HEK293 (cell line): ENCODE results near the gene KDSR.
A peak's percentile ranks its signal among the peaks of the same experiment; 100 is the strongest.

Experiments used
- BCL6B ChIP-seq: fragments of 450-650 bp; formaldehyde crosslinking; IDR thresholded peaks from 2 replicates; pipeline ENCODE4 v1.5.1; 2017; ENCODE audit warnings: missing biosample characterization, missing genetic modification characterization
- EGR2 ChIP-seq: fragments of 450-650 bp; formaldehyde crosslinking; IDR thresholded peaks from 2 replicates; pipeline ENCODE4 v1.5.1; 2016; ENCODE audit warnings: low read depth, missing biosample characterization, missing genetic modification characterization
- KLF10 ChIP-seq: fragments of 450-650 bp; IDR thresholded peaks from 2 replicates; pipeline ENCODE4 v1.5.1; 2018; ENCODE audit warnings: missing biosample characterization, mild to moderate bottlenecking, missing genetic modification characterization
- KLF16 ChIP-seq: fragments of 450-650 bp; formaldehyde crosslinking; IDR thresholded peaks from 2 replicates; pipeline ENCODE4 v1.5.1; 2017; ENCODE audit warnings: missing biosample characterization, missing genetic modification characterization
- OSR2 ChIP-seq: fragments of 450-650 bp; formaldehyde crosslinking; IDR thresholded peaks from 2 replicates; pipeline ENCODE4 v1.5.1; 2016; ENCODE audit warnings: missing biosample characterization, missing genetic modification characterization
- PRDM2 ChIP-seq: fragments of 450-650 bp; formaldehyde crosslinking; IDR thresholded peaks from 2 replicates; pipeline ENCODE4 v1.5.1; 2016; ENCODE audit warnings: missing biosample characterization, missing genetic modification characterization, borderline replicate concordance
- SP7 ChIP-seq: fragments of 450-650 bp; formaldehyde crosslinking; IDR thresholded peaks from 2 replicates; pipeline ENCODE4 v1.5.1; 2016; ENCODE audit warnings: missing biosample characterization, missing genetic modification characterization
- YY2 ChIP-seq: fragments of 450-650 bp; formaldehyde crosslinking; IDR thresholded peaks from 2 replicates; pipeline ENCODE4 v1.5.1; 2016; ENCODE audit warnings: missing biosample characterization, missing genetic modification characterization
- ZBTB1 ChIP-seq: fragments of 450-650 bp; formaldehyde crosslinking; IDR thresholded peaks from 2 replicates; pipeline ENCODE4 v1.5.1; 2016; ENCODE audit warnings: missing biosample characterization, missing genetic modification characterization
- ZBTB10 ChIP-seq: fragments of 450-650 bp; formaldehyde crosslinking; IDR thresholded peaks from 2 replicates; pipeline ENCODE4 v1.5.1; 2016; ENCODE audit warnings: missing biosample characterization, missing genetic modification characterization
- ZBTB20 ChIP-seq: fragments of 450-650 bp; formaldehyde crosslinking; IDR thresholded peaks from 2 replicates; pipeline ENCODE4 v1.5.1; 2016; ENCODE audit warnings: missing biosample characterization, missing genetic modification characterization
- ZNF146 ChIP-seq: fragments of 450-650 bp; formaldehyde crosslinking; IDR thresholded peaks from 2 replicates; pipeline ENCODE4 v1.5.1; 2016; ENCODE audit warnings: missing biosample characterization, missing genetic modification characterization
- ZNF223 ChIP-seq: fragments of 450-650 bp; formaldehyde crosslinking; IDR thresholded peaks from 2 replicates; pipeline ENCODE4 v1.5.1; 2016; ENCODE audit warnings: missing biosample characterization, missing genetic modification characterization
- ZNF324 ChIP-seq: fragments of 450-650 bp; formaldehyde crosslinking; IDR thresholded peaks from 2 replicates; pipeline ENCODE4 v1.5.1; 2016; ENCODE audit warnings: missing biosample characterization, missing genetic modification characterization
- ZNF398 ChIP-seq: fragments of 450-650 bp; formaldehyde crosslinking; IDR thresholded peaks from 2 replicates; pipeline ENCODE4 v1.5.1; 2017; ENCODE audit warnings: missing biosample characterization, missing genetic modification characterization
- ZNF416 ChIP-seq: fragments of 450-650 bp; formaldehyde crosslinking; IDR thresholded peaks from 2 replicates; pipeline ENCODE4 v1.5.1; 2016; ENCODE audit warnings: missing biosample characterization, missing genetic modification characterization
- ZNF423 ChIP-seq: fragments of 450-650 bp; formaldehyde crosslinking; IDR thresholded peaks from 2 replicates; pipeline ENCODE4 v1.5.1; 2016; ENCODE audit warnings: missing biosample characterization, missing genetic modification characterization
- ZNF473 ChIP-seq: fragments of 450-650 bp; formaldehyde crosslinking; IDR thresholded peaks from 2 replicates; pipeline ENCODE4 v1.5.1; 2017; ENCODE audit warnings: missing biosample characterization, missing genetic modification characterization
- ZNF501 ChIP-seq: fragments of 450-650 bp; formaldehyde crosslinking; IDR thresholded peaks from 2 replicates; pipeline ENCODE4 v1.5.1; 2016; ENCODE audit warnings: missing biosample characterization, missing genetic modification characterization
- ZNF530 ChIP-seq: fragments of 450-650 bp; formaldehyde crosslinking; IDR thresholded peaks from 2 replicates; pipeline ENCODE4 v1.5.1; 2016; ENCODE audit warnings: low read depth, missing biosample characterization, missing genetic modification characterization
- ZNF561 ChIP-seq: fragments of 450-650 bp; IDR thresholded peaks from 2 replicates; pipeline ENCODE4 v1.5.1; 2018; ENCODE audit warnings: missing biosample characterization, missing genetic modification characterization, borderline replicate concordance
- ZNF629 ChIP-seq: fragments of 450-650 bp; formaldehyde crosslinking; IDR thresholded peaks from 2 replicates; pipeline ENCODE4 v1.5.1; 2017; ENCODE audit warnings: missing biosample characterization, missing genetic modification characterization
- ZNF747 ChIP-seq: fragments of 450-650 bp; formaldehyde crosslinking; IDR thresholded peaks from 2 replicates; pipeline ENCODE4 v1.5.1; 2016; ENCODE audit warnings: missing biosample characterization, missing genetic modification characterization
- ZNF785 ChIP-seq: fragments of 450-650 bp; formaldehyde crosslinking; IDR thresholded peaks from 2 replicates; pipeline ENCODE4 v1.5.1; 2016; ENCODE audit warnings: missing biosample characterization, missing genetic modification characterization
- ZNF837 ChIP-seq: fragments of 450-650 bp; formaldehyde crosslinking; IDR thresholded peaks from 2 replicates; pipeline ENCODE4 v1.5.1; 2016; ENCODE audit warnings: missing biosample characterization, missing genetic modification characterization
- ZSCAN18 ChIP-seq: fragments of 450-650 bp; formaldehyde crosslinking; IDR thresholded peaks from 2 replicates; pipeline ENCODE4 v1.5.1; 2016; ENCODE audit warnings: missing biosample characterization, missing genetic modification characterization

The KDSR gene

GRCh38 chr18:63317982-63318888 is 48.8 kb downstream of the KDSR start (continued):
- TF ChIP-seq ZNF561 (no peak; the same call in none of the 2 replicates), ZNF530 (tag by site-specific recombination) (no peak), ZNF629 (tag by site-specific recombination) (0 out of 2 replicates have a peak, but pooled peaks have one; percentile 15), ZSCAN18 (no peak), ZNF223 (tag by site-specific recombination) (no peak), ZNF473 (tag by site-specific recombination) (no peak), ZNF747 (tag by site-specific recombination) (no peak), ZNF416 (tag by site-specific recombination) (no peak), KLF16 (peak; percentile 63; the same call in 1 of the 2 replicates), ZBTB10 (tag by site-specific recombination) (no peak), ZBTB20 (no peak), ZNF398 (peak; percentile 64; the same call in 1 of the 2 replicates), ZNF324 (tag by site-specific recombination) (no peak), ZNF785 (tag by site-specific recombination) (no peak), ZNF837 (tag by site-specific recombination) (no peak), ZNF501 (tag by site-specific recombination) (peak; percentile 66), EGR2 (tag by site-specific recombination) (peak; percentile 87), OSR2 (tag by site-specific recombination) (no peak), ZNF146 (tag by site-specific recombination) (no peak), PRDM2 (tag by site-specific recombination) (no peak), ZBTB1 (tag by site-specific recombination) (no peak), ZNF423 (tag by site-specific recombination) (no peak), SP7 (tag by site-specific recombination) (peak; percentile 53; the same call in 1 of the 2 replicates), BCL6B (tag by site-specific recombination) (0 out of 2 replicates have a peak, but pooled peaks have one; percentile 17), YY2 (no peak), KLF10 (no peak)
